ENCODE data around the gene CACNB4.

DNA sequence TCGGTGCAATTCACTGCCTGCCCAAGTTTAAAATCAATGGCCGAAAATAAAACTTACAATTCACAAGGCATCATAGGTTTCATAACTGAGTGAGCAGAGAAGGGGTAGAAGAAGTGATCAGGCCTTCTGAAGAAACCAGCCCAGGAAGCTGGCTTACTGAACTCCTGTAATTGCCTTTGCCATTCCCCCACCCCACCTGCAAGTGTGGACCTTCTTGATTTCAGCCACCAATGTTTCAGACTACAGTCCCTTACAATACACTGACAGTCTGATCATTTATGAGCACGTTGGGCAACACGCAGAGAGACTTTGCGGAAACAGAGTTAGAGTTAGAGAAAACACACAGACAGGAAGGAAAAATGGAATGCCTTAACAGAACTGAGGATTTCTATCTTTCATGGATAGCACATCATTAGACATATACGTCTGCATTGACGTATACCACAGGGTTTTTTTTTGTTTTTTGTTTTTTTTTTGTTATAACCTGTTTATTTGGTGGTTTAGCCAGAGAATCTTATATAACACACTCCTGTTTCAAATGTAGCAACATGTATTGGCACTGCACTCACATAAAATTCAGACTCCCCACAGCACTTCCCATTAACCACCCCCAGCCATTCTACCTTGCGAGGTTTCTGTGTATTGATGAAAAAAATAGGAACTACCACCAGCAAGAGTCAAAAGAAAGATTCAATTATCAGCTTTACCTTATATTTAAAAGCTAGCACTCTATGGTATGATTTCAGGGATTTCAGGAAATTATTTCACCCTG, 126.4 kb downstream of the CACNB4 start:
- TF ChIP-seq, protein P1, sequence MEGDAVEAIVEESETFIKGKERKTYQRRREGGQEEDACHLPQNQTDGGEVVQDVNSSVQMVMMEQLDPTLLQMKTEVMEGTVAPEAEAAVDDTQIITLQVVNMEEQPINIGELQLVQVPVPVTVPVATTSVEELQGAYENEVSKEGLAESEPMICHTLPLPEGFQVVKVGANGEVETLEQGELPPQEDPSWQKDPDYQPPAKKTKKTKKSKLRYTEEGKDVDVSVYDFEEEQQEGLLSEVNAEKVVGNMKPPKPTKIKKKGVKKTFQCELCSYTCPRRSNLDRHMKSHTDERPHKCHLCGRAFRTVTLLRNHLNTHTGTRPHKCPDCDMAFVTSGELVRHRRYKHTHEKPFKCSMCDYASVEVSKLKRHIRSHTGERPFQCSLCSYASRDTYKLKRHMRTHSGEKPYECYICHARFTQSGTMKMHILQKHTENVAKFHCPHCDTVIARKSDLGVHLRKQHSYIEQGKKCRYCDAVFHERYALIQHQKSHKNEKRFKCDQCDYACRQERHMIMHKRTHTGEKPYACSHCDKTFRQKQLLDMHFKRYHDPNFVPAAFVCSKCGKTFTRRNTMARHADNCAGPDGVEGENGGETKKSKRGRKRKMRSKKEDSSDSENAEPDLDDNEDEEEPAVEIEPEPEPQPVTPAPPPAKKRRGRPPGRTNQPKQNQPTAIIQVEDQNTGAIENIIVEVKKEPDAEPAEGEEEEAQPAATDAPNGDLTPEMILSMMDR (IDR thresholded peaks at IDR 0.05): no peak
- no peak for TF ChIP-seq POLR2AphosphoS5 (IDR thresholded peaks at IDR 0.05; ENCODE audit: insufficient read depth in 1 of 2, low read depth in 1 of 2)
